GM21526 (cell line): ENCODE measurements around the gene KIF6.

ENCODE experiments used
- ATAC-seq: cut with Tn5 transposase; IDR thresholded peaks from one replicate; pipeline ENCODE4 v1.9.1; 2021; ENCODE audit warnings: moderate library complexity; ENCODE audit not compliant: unreplicated experiment, low FRiP score

KIF6 gene

DNA sequence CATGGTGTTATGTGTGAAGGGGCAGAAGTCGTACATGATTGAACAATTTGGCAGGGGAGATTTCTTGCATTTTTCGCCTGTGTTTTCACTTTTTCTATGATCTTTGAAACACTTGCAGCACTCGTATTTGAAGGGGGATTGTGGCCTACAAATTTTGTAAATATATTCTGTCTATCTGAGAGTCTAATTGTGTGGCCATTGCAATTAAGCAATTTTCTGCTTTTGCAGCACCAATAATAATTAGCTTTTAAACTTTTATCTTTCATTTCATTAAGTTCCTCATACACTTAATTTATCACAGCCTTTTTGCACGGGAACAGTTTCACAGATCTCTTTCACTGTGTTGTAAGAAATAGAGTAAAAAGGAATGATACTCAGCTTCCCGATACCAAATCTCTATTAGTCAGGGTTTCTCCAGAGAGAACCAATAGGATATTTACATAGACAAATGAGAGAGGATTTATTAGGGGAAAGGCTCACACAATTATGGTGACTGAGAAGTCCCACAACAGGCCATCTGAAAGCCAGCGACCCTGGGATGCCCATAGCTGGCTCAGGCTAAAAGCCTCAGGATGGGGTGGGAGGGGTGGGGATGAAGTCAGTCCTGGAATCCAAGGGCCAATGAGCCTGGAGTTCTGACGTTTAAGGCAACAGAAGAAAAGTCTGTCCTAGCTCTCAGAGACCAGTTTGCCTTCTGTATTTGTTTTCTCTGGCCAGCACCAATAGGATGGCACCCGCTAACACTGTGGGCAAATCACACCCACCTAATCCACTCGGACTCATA, 58.3 kb downstream of the KIF6 start:
- ATAC-seq, result no peak

- ATAC-seq, result no peak
Measured at GRCh38 chr6:39665861-39666260, 59.3 kb downstream of the KIF6 start.

- no peak for ATAC-seq
Measured at GRCh38 chr6:39664173-39664572, 61.0 kb downstream of the KIF6 start.

- no peak for ATAC-seq
Measured at GRCh38 chr6:39657355-39658135, 67.7 kb downstream of the KIF6 start.

- no peak for ATAC-seq
Measured at GRCh38 chr6:39654121-39654520, 71.1 kb downstream of the KIF6 start.

DNA sequence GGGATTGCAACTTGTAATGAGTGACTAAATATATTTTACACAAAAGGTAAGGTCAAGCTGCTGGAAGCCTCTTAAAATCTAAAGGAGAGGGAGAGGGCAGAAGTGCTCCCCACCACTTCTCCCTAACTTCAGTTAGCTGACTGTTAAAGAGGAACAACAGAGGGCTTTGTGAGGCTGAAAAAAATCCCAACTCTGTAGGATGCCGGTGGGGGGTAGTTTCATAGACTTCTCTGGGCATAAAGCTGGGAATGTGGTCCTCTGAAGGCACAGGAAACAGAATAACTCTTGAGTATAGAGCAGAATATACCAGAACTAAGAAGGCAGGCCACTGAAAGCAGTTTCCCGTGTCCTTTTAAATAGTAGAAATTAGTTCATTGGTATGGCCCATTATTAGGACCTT, 71.6 kb downstream of the KIF6 start:
- ATAC-seq, result no peak

DNA sequence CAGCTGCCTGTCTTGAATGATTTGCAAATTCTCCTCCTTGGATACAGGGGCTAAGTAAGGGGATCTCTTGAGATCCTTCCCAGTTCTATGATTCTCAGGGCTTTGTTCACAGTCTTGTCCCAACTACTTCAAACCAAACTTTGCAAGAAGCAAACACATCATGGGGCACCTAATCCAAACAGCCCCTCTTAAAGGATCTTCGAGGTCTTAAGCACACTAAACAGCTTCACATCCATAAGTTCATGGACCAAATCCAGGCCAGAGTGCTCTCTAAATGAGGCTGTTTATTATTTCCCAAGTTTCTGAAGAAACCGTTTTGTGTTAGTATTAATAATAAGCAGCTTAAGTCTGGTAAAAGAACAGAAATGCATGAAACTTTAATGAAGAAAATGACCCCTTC, 75.2 kb downstream of the KIF6 start:
- no peak for ATAC-seq

GRCh38 chr6:39646751-39647420, 78.3 kb downstream of the KIF6 start:
- no peak for ATAC-seq

DNA sequence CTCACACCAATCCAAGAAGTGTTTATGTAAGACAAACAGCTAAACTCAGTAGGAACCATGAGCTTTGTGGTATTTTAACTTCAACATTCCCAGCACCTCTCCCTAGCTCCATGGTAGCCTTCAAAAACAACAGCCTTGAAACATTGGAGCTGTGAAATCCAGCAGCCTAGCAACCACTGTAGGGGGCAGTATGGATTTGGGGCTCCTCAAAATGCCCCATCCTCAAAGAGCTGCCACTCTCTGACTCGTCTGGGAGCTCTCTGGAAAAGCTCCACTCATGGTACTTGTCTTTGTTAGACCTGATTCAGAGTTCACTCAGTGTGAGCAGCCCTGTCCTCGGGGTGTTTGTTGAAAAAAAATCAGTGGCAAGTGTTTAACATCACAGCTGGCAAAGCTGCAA, 82.9 kb downstream of the KIF6 start:
- no peak for ATAC-seq

GRCh38 chr6:39638126-39638822, 86.9 kb downstream of the KIF6 start:
- ATAC-seq, result no peak

DNA sequence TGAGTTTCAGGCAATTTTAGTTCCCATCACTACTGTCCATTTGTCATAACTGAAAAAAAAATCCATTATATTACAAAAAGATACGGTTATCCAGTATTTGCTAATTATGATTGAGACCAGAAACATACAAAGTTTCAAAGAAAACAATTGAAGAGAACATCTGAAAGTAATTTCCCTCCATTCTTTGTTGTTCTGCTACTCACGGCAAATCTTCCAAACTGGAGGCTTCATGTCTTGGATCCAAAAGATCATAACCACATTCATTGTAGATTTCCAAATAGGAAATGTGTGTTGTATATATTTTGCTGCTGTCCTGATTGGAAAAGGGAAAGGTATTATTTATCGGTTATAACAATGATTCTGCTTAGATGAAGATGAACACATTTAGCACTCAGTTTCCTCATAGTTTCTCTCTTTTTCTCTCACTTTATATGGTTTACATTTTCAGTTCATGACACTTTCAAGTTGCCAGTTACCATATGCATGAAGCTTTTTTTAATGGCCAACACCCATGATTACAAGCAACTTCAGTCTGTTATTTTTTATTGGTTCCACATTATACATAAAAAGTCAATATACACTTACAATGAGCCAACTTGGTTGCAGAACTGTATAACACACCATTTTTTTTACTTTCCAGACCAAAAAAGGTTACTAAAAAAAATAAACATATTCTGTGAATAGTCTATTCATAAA, 90.4 kb downstream of the KIF6 start:
- no peak for ATAC-seq

- no peak for ATAC-seq
Measured at GRCh38 chr6:39625209-39625608, 100.0 kb downstream of the KIF6 start.

DNA sequence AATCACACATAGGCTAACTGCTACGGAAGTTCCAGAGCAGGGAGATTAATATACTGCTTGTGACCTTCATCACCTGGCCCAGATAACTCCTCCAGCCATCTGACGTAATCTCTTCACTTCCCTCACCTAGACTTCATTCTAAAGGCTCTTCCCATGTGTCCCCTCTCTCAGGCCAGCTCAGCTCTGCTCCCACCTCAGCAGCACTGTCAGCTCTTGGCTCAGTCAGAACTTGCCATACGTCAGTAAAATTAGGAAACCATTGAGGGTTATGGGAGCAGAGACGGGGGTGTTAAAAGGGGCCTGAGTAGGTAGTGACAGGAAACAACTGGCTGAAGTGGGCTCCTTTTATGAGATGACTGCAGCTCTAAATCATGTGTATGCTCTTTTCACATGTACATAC, 101.5 kb downstream of the KIF6 start:
- ATAC-seq, result no peak

DNA sequence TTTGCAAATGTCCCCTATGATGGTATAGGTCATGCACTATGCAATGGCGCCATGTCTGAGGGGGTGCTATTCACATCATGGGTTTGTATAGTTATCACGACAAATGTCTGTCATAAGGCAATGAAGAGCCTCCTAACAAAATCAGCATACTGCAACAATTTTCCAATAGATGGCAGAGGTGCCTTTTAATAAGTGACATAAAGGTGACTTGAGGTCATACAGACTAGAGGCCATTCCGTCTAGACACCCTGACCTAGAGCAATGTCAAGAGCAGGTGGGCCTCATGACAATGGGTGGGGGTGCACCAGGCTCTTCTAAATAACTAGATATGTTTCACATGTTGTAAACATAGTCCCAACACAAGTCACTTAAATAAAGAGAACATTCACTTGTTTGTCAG, 107.7 kb downstream of the KIF6 start:
- ATAC-seq, result no peak

- no peak for ATAC-seq
Measured at GRCh38 chr6:39617026-39617425, 108.2 kb downstream of the KIF6 start.

GRCh38 chr6:39615622-39616021, 109.6 kb downstream of the KIF6 start:
- ATAC-seq, result no peak

GRCh38 chr6:39614393-39614950, 110.7 kb downstream of the KIF6 start:
- ATAC-seq, result no peak

- ATAC-seq, result no peak
Measured at GRCh38 chr6:39610221-39610620, 115.0 kb downstream of the KIF6 start.

DNA sequence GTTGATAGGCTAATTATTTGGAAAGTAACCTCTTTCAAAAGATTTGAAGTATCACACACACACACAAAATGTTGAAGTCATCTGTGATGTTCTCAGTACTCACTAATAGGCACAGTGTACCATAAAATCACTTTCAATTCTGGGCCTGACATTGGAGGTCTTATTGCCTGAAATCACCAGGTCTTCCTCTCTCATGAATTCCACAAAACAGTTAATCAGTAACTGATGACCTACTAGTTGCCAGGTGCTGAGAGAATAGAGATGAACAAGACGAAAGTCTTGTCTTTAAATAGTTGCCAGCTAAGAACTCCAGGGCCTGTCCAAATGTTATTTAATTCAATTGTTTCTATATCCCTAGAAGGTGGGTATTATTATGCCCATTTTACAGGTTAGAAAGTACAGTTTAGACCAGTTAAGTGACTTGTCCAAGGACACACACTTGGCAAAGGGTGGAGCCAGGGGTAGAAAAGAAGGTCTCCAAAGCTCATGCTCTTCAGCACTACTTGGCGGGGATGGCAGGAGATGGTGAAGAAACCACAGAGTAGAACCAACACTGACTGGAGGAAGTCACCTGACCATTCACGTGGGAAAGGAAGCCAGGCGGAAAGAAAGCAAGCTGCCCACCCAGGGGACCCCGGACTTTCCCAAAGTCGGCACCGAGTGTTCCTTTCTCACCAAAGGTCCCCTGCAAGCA, 116.4 kb downstream of the KIF6 start:
- ATAC-seq, result no peak
